Panc1 (cell line): ENCODE data around the gene PDE4A. TPM values are rescaled to one million over a fixed set of nuclear protein-coding genes. Genes with fewer than 3 reads are reported as not detected.

Experiments used
- ATAC-seq: fragments of 200-7000 bp; cut with Tn5 transposase; 2 replicates; pipeline ENCODE4 v1.9.1; 2020; ENCODE audit warnings: mild to moderate bottlenecking, moderate library complexity
- BruUV-seq: library from RNA; stranded (reverse); fragments of 400-500 nt; replicated peaks from 2 replicates; lab custom pipeline; 2021; lab: Mats Ljungman, UMichigan
- CTCF ChIA-PET: fragments of 300-600 bp; sonication (Branson Sonifier 250); formaldehyde crosslinking; loops from one replicate; lab custom pipeline; 2022; ENCODE audit warnings: antibody characterized with exemption; lab: Charles Lee
- POLR2A ChIA-PET: fragments of 300-600 bp; sonication (Branson Sonifier 250); formaldehyde crosslinking; loops from one replicate; lab custom pipeline; 2022; ENCODE audit warnings: antibody characterized with exemption; lab: Charles Lee
- DNase-seq: peaks from one replicate; pipeline ENCODE4 v3.0.0-alpha.2; 2010; ENCODE audit warnings: low read depth, low spot score
- H3K27ac ChIP-seq: 2 replicates; pipeline ENCODE4 v1.5.1; 2011; ENCODE audit warnings: mild to moderate bottlenecking, low read length, inconsistent platforms
- H3K27me3 ChIP-seq: fragments of 200-500 bp; sonication (Bioruptor generic); 2 replicates; pipeline ENCODE4 v1.6.0; 2014; ENCODE audit warnings: low read length, inconsistent platforms; ENCODE audit not compliant: control insufficient read depth, insufficient read depth
- H3K36me3 ChIP-seq: fragments of 200-500 bp; sonication (Bioruptor generic); 2 replicates; pipeline ENCODE4 v1.5.1; 2014; ENCODE audit warnings: inconsistent platforms, mild to moderate bottlenecking, low read length, moderate library complexity; ENCODE audit not compliant: control insufficient read depth, insufficient read depth
- H3K4me1 ChIP-seq: 2 replicates; pipeline ENCODE4 v1.5.1; 2011; ENCODE audit warnings: inconsistent platforms, mild to moderate bottlenecking, low read length, moderate library complexity; ENCODE audit not compliant: control insufficient read depth, insufficient read depth
- H3K4me3 ChIP-seq, 2 experiments: 2 replicates each; pipeline ENCODE4 v1.5.1; 2011 to 2012; ENCODE audit warnings: low read depth in 2 of 2, low read length in 2 of 2, mild to moderate bottlenecking in 2 of 2, inconsistent platforms in 1 of 2, moderate library complexity in 1 of 2
- H3K9me3 ChIP-seq: fragments of 200-500 bp; sonication (Bioruptor generic); 2 replicates; pipeline ENCODE4 v1.5.1; 2014; ENCODE audit warnings: low read depth, mild to moderate bottlenecking, inconsistent platforms, low read length, moderate library complexity; ENCODE audit not compliant: control insufficient read depth, insufficient read depth
- CTCF ChIP-seq: fragments of 450-650 bp; IDR thresholded peaks from 2 replicates; pipeline ENCODE4 v1.5.1; 2017; ENCODE audit warnings: mild to moderate bottlenecking
- POLR2AphosphoS5 ChIP-seq: IDR thresholded peaks from 2 replicates; pipeline ENCODE4 v1.6.1; 2012; ENCODE audit warnings: mild to moderate bottlenecking, low read depth, low read length, moderate library complexity
- REST ChIP-seq, 2 experiments: IDR thresholded peaks; 2 replicates each; pipeline ENCODE4 v1.6.1; 2011 to 2012; ENCODE audit warnings: low read depth in 2 of 2, control low read depth in 1 of 2, low read length in 1 of 2, mild to moderate bottlenecking in 1 of 2, moderate library complexity in 1 of 2; ENCODE audit not compliant: insufficient read depth in 1 of 2
- SIN3A ChIP-seq: IDR thresholded peaks from 2 replicates; pipeline ENCODE4 v1.6.1; 2012; ENCODE audit warnings: low read depth, mild to moderate bottlenecking, low read length, moderate library complexity, borderline replicate concordance; ENCODE audit not compliant: insufficient read depth
- TCF7L2 ChIP-seq: IDR thresholded peaks from 2 replicates; pipeline ENCODE4 v1.6.1; 2011; ENCODE audit warnings: mild to moderate bottlenecking, low read depth, low read length, inconsistent platforms
- in situ Hi-C: cut with HindIII; loops from 2 replicates; pipeline ENCODE4 v1.10.0; 2016; ENCODE audit warnings: low sequenced_read_pairs, low pct_unique_long_range_greater_than_20kb
- intact Hi-C: fragments of 100-400 bp; cut with micrococcal nuclease; formaldehyde crosslinking; loops from one replicate; pipeline ENCODE4 v1.10.0; 2022; ENCODE audit not compliant: unreplicated experiment
- total RNA-seq: library from RNA; stranded (reverse); gene quantifications from one replicate; pipeline ENCODE4 v1.2.1, GENCODE V29; 2021; ENCODE audit not compliant: unreplicated experiment

Gene PDE4A
- total RNA-seq, 1 experiment from 2014 or later: 25.8 TPM

GRCh38 chr19:10486551-10486950, 66.2 kb downstream of the PDE4A start:
- ATAC-seq: no peak
- intact Hi-C loops (no loop called here), in situ Hi-C loops (no loop called here)
- no peaks in the 10 kb centered on the region for H3K27me3 ChIP-seq
- H3K27ac ChIP-seq: no peak overlapping the region
- no peak for TF ChIP-seq CTCF
- no peak for TF ChIP-seq SIN3A
- TF ChIP-seq TCF7L2: no peak
- TF ChIP-seq REST (IDR thresholded peaks at IDR 0.05; ENCODE audit: insufficient read depth in 1 of 2, low read depth in 2 of 2, low read length in 1 of 2): no peak
- no peak for TF ChIP-seq POLR2AphosphoS5
- no peaks in the 10 kb centered on the region for H3K4me1 ChIP-seq
- H3K36me3 ChIP-seq: peaks cover 3% of the 10 kb centered on the region; the same call in 1 of the 2 replicates
- BruUV-seq: no TSS peak
- no peak for DNase-seq
- no peaks in the 10 kb centered on the region for H3K9me3 ChIP-seq
- ChIA-PET POLR2A (no interaction called here), CTCF (no interaction called here)
- H3K4me3 ChIP-seq: no peak overlapping the region

- no TSS peak for BruUV-seq
- H3K36me3 ChIP-seq: peaks cover 3% of the 10 kb centered on the region; the same call in 1 of the 2 replicates
- TF ChIP-seq CTCF: no peak
- TF ChIP-seq POLR2AphosphoS5: no peak
- TF ChIP-seq REST (IDR thresholded peaks at IDR 0.05; ENCODE audit: insufficient read depth in 1 of 2, low read depth in 2 of 2, low read length in 1 of 2): no peak
- in situ Hi-C loops: no loop called here
- POLR2A ChIA-PET: no interaction called here
- DNase-seq: no peak
- CTCF ChIA-PET: no interaction called here
- no peak; the same call in 1 of the 2 replicates for ATAC-seq
- H3K27ac ChIP-seq: no peak overlapping the region
- H3K27me3 ChIP-seq: no peaks in the 10 kb centered on the region
- no peak overlapping the region for H3K4me3 ChIP-seq
- intact Hi-C loops: no loop called here
- no peaks in the 10 kb centered on the region for H3K4me1 ChIP-seq
- H3K9me3 ChIP-seq: no peaks in the 10 kb centered on the region
Measured at GRCh38 chr19:10491472-10492047, 71.2 kb downstream of the PDE4A start.
